IMR-90 (cell line): Measurements from ENCODE around the gene SLC35D3. TPM values are rescaled to one million over a fixed set of nuclear protein-coding genes. Genes with fewer than 3 reads are reported as not detected.

ENCODE experiments used
- FOS ChIP-seq: fragments of 150-350 bp; IDR thresholded peaks from 2 replicates; pipeline ENCODE4 v1.6.1; 2016; ENCODE audit warnings: low read depth, low read length
- MXI1 ChIP-seq: IDR thresholded peaks from 2 replicates; pipeline ENCODE4 v1.6.1; 2012; ENCODE audit warnings: low read depth, mild to moderate bottlenecking, low read length, moderate library complexity, borderline replicate concordance
- RAD21 ChIP-seq: IDR thresholded peaks from 2 replicates; pipeline ENCODE4 v1.6.1; 2012; ENCODE audit warnings: low read length, improper control_type of control experiment
- RFX5 ChIP-seq: IDR thresholded peaks from 2 replicates; pipeline ENCODE4 v1.8.0; 2012; ENCODE audit warnings: low read depth, mild to moderate bottlenecking, low read length, moderate library complexity
- polyA plus RNA-seq, 3 experiments: library from polyadenylated mRNA; depleted of rRNA; stranded (reverse); fragments of >200 nt; gene quantifications; 2 replicates each; pipeline ENCODE4 v1.2.3, GENCODE V29; 2012; ENCODE audit warnings: low replicate concordance in 1 of 3
- total RNA-seq: library from RNA; depleted of rRNA; stranded (reverse); fragments of >200 nt; gene quantifications from 2 replicates; pipeline ENCODE4 v1.2.3, GENCODE V29; 2012
- TF ChIP-seq, protein P1 (sequence below): fragments of 150-350 bp; IDR thresholded peaks from 2 replicates; pipeline ENCODE4 v1.6.1; 2016; ENCODE audit warnings: low read depth, mild to moderate bottlenecking, low read length, moderate library complexity, borderline replicate concordance

Gene SLC35D3
- total and polyA plus RNA-seq, 2 of the 4 experiments (the other 2 are of a cell fraction): not detected

DNA sequence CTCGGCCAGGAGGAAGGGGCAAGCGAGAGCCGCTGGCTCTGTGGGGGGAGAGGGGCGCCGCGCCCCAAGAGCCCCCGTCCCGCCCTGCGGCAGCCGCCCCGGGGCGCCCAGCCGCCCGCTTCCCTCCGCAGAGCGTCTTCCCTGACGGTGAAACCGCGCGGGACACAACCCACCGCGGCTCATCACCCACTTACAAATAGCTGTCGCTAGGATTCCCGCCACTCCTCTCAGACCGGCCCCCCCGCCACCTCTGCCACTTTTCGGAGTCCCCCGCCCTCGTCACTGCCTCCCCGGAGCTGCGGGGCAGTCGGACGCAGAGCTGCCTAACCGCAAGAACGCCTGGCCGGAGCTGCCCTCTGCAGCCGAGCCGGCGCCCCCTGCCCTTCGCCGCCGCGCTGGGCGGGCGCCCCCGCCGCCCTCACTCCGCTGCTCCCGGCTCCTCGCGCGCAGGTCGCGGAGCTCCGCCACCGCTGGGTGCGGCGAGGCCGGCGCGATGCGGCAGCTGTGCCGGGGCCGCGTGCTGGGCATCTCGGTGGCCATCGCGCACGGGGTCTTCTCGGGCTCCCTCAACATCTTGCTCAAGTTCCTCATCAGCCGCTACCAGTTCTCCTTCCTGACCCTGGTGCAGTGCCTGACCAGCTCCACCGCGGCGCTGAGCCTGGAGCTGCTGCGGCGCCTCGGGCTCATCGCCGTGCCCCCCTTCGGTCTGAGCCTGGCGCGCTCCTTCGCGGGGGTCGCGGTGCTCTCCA, at the start of gene SLC35D3 (continued):
- TF ChIP-seq, protein P1, sequence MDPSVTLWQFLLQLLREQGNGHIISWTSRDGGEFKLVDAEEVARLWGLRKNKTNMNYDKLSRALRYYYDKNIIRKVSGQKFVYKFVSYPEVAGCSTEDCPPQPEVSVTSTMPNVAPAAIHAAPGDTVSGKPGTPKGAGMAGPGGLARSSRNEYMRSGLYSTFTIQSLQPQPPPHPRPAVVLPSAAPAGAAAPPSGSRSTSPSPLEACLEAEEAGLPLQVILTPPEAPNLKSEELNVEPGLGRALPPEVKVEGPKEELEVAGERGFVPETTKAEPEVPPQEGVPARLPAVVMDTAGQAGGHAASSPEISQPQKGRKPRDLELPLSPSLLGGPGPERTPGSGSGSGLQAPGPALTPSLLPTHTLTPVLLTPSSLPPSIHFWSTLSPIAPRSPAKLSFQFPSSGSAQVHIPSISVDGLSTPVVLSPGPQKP: no peak
- TF ChIP-seq RAD21 (no peak), MXI1 (no peak), RFX5 (no peak), FOS (no peak)
